ENCODE results near the gene MORF4L1.

MORF4L1 gene

GRCh38 chr15:78921517-78921916, 48.8 kb downstream of the MORF4L1 start:
- no peak overlapping the region for H3K27ac ChIP-seq (ENCODE audit: low read length)
- no peaks in the 10 kb centered on the region for H3K9me2 ChIP-seq (replicated peaks; ENCODE audit: insufficient read depth, low read length)
- no peak overlapping the region for H3K9ac ChIP-seq (ENCODE audit: low read length)
- no peak overlapping the region for H3K4me3 ChIP-seq (ENCODE audit: low read length)
- TF ChIP-seq, protein P1, sequence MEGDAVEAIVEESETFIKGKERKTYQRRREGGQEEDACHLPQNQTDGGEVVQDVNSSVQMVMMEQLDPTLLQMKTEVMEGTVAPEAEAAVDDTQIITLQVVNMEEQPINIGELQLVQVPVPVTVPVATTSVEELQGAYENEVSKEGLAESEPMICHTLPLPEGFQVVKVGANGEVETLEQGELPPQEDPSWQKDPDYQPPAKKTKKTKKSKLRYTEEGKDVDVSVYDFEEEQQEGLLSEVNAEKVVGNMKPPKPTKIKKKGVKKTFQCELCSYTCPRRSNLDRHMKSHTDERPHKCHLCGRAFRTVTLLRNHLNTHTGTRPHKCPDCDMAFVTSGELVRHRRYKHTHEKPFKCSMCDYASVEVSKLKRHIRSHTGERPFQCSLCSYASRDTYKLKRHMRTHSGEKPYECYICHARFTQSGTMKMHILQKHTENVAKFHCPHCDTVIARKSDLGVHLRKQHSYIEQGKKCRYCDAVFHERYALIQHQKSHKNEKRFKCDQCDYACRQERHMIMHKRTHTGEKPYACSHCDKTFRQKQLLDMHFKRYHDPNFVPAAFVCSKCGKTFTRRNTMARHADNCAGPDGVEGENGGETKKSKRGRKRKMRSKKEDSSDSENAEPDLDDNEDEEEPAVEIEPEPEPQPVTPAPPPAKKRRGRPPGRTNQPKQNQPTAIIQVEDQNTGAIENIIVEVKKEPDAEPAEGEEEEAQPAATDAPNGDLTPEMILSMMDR (IDR thresholded peaks at IDR 0.05; ENCODE audit: low read length), result no peak
- no peak for TF ChIP-seq EZH2 (optimal IDR thresholded peaks at IDR 0.05; ENCODE audit: low read depth, low read length)
- TF ChIP-seq EZH2phosphoT487 (IDR thresholded peaks at IDR 0.05; ENCODE audit: low read length), result no peak
- H2AFZ ChIP-seq (ENCODE audit: low read length), result no peak overlapping the region
- H3K9me3 ChIP-seq (replicated peaks; ENCODE audit: insufficient read depth, low read length), result no peaks in the 10 kb centered on the region
- H3K36me3 ChIP-seq (replicated peaks; ENCODE audit: insufficient read depth, low read length), result no peaks in the 10 kb centered on the region
- no peaks in the 10 kb centered on the region for H3F3A ChIP-seq (ENCODE audit: insufficient read depth, low read length)
- H4K20me1 ChIP-seq (ENCODE audit: insufficient read depth, low read length), result no peaks in the 10 kb centered on the region
- no peak for DNase-seq
- H3K4me1 ChIP-seq (ENCODE audit: low read length), result no peaks in the 10 kb centered on the region
- no peak overlapping the region for H3K4me2 ChIP-seq (ENCODE audit: low read depth, low read length)
- H3K27me3 ChIP-seq (replicated peaks; ENCODE audit: insufficient read depth, low read length), result no peaks in the 10 kb centered on the region
- no peaks in the 10 kb centered on the region for H3K79me2 ChIP-seq (ENCODE audit: low read length)

GRCh38 chr15:78921940-78922339, 49.2 kb downstream of the MORF4L1 start:
- TF ChIP-seq EZH2 (optimal IDR thresholded peaks at IDR 0.05; ENCODE audit: low read depth, low read length), result no peak
- no peak for TF ChIP-seq EZH2phosphoT487 (IDR thresholded peaks at IDR 0.05; ENCODE audit: low read length)
- TF ChIP-seq, protein P1 (IDR thresholded peaks at IDR 0.05; ENCODE audit: low read length), result no peak

DNA sequence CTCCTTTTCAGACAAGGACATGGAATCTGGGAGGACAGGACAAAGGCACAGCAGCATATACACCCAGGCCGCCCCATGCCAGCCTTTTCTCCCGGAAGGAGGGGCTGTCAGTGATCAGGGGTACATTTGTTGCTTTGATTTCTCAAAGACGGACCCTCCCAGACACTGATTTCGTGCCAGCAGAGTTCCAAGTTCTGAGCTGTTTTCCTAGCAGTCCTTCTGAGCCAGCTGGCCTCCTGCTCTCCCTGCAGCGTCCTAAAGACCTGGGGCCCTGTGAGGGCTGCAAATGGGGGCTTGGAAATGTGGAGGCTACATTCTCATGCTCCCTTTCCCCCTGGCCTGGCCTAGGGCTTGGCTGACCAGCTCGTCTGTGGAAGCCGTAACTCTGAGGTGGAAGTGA, 49.8 kb downstream of the MORF4L1 start:
- no peak overlapping the region for H3K9ac ChIP-seq (ENCODE audit: low read length)
- no peaks in the 10 kb centered on the region for H3K27me3 ChIP-seq (replicated peaks; ENCODE audit: insufficient read depth, low read length)
- no peaks in the 10 kb centered on the region for H3K36me3 ChIP-seq (replicated peaks; ENCODE audit: insufficient read depth, low read length)
- H3K4me2 ChIP-seq (ENCODE audit: low read depth, low read length), result no peak overlapping the region
- H4K20me1 ChIP-seq (ENCODE audit: insufficient read depth, low read length), result no peaks in the 10 kb centered on the region
- no peaks in the 10 kb centered on the region for H3F3A ChIP-seq (ENCODE audit: insufficient read depth, low read length)
- H3K4me1 ChIP-seq (ENCODE audit: low read length), result no peaks in the 10 kb centered on the region
- no peak overlapping the region for H3K27ac ChIP-seq (ENCODE audit: low read length)
- DNase-seq, result no peak
- no peaks in the 10 kb centered on the region for H3K79me2 ChIP-seq (ENCODE audit: low read length)
- H3K4me3 ChIP-seq (ENCODE audit: low read length), result no peak overlapping the region
- no peak for TF ChIP-seq EZH2phosphoT487 (IDR thresholded peaks at IDR 0.05; ENCODE audit: low read length)
- TF ChIP-seq, protein P1 (IDR thresholded peaks at IDR 0.05; ENCODE audit: low read length), result no peak
- no peaks in the 10 kb centered on the region for H3K9me3 ChIP-seq (replicated peaks; ENCODE audit: insufficient read depth, low read length)
- no peaks in the 10 kb centered on the region for H3K9me2 ChIP-seq (replicated peaks; ENCODE audit: insufficient read depth, low read length)
- no peak overlapping the region for H2AFZ ChIP-seq (ENCODE audit: low read length)

More at GRCh38 chr15:78921940-78922339, 49.2 kb downstream of the MORF4L1 start:
- H3K9me3 ChIP-seq (replicated peaks; ENCODE audit: insufficient read depth, low read length), result no peaks in the 10 kb centered on the region
- no peaks in the 10 kb centered on the region for H3K9me2 ChIP-seq (replicated peaks; ENCODE audit: insufficient read depth, low read length)
- no peaks in the 10 kb centered on the region for H3K27me3 ChIP-seq (replicated peaks; ENCODE audit: insufficient read depth, low read length)
- H3K4me2 ChIP-seq (ENCODE audit: low read depth, low read length), result no peak overlapping the region
- H4K20me1 ChIP-seq (ENCODE audit: insufficient read depth, low read length), result no peaks in the 10 kb centered on the region
- no peak overlapping the region for H3K4me3 ChIP-seq (ENCODE audit: low read length)
- no peak overlapping the region for H3K27ac ChIP-seq (ENCODE audit: low read length)
- H3F3A ChIP-seq (ENCODE audit: insufficient read depth, low read length), result no peaks in the 10 kb centered on the region
- no peaks in the 10 kb centered on the region for H3K4me1 ChIP-seq (ENCODE audit: low read length)
- no peaks in the 10 kb centered on the region for H3K36me3 ChIP-seq (replicated peaks; ENCODE audit: insufficient read depth, low read length)
- no peak for DNase-seq
- no peak overlapping the region for H3K9ac ChIP-seq (ENCODE audit: low read length)
- H3K79me2 ChIP-seq (ENCODE audit: low read length), result no peaks in the 10 kb centered on the region
- no peak overlapping the region for H2AFZ ChIP-seq (ENCODE audit: low read length)
